ENCODE data around the gene TCF3.

TCF3 gene

GRCh38 chr19:1627194-1627593 lies 25.2 kb downstream of the TCF3 start:
- peak overlapping the region in 2 of 11 experiments; percentile 24 to 35; a peak in 1 of 22 replicates for H3K9ac ChIP-seq
- H3K4me1 ChIP-seq: peaks cover 29 to 65% (median 56%) of the 10 kb centered on the region in 10 experiments
- no peak for TF ChIP-seq Cebpa-rat (IDR thresholded peaks at IDR 0.05)
- peak overlapping the region in 1 of 11 experiments; percentile 38; a peak in 1 of 22 replicates for H3K27ac ChIP-seq
- peaks cover 57 to 85% (median 76%) of the 10 kb centered on the region in 11 experiments for H3K36me3 ChIP-seq
- no peak overlapping the region for H3K4me3 ChIP-seq
- H3K9me3 ChIP-seq (replicated peaks in 1 of 11): no peaks in the 10 kb centered on the region
- H3K4me2 ChIP-seq: no peak overlapping the region
- peaks cover 24 to 87% (median 74%) of the 10 kb centered on the region in 11 experiments; a peak in 21 of 22 replicates for H4K20me1 ChIP-seq
- no peaks in the 10 kb centered on the region for H3K27me3 ChIP-seq

DNA sequence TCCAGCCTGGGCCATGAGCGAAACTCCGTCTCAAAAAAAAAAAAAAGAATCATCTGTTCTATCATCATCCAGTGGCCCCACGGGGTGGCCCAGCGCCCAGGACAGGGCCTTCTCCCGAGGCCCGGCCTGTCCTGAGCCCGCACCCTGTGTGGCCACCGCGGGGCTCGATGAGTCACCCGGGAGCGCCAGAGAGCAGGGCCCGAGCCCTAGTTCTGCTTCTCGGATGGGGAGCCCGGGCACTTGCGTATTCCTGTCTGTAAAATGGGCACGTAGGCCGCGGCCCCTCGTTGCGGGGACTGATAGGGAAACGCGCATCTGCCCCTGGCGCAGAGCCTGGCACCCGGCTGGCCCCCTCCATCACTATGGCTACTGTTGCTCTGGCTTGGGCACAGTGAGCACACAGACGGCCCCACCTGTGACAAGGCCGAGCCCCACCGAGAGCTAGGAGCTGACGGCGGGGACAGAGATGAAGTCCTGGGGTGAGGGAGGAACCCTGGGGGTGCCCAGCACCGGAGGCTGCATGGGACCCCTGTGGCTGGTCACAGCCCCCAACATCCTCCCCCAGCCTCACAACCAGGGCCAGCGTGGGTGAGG lies 25.9 kb downstream of the TCF3 start:
- Histone ChIP-seq H3K4me1 (peaks cover 29 to 72% (median 63%) of the 10 kb centered on the region in 10 experiments), H3K4me3 (no peak overlapping the region), H3K9me3 (replicated peaks in 1 of 11) (no peaks in the 10 kb centered on the region), H4K20me1 (peaks cover 21 to 87% (median 69%) of the 10 kb centered on the region in 11 experiments; a peak in 21 of 22 replicates), H3K4me2 (peak overlapping the region in 5 of 11 experiments; percentile 1 to 17 (median 12); a peak in 2 of 22 replicates), H3K27ac (peak overlapping the region in 5 of 11 experiments; percentile 10 to 67 (median 43); a peak in 4 of 22 replicates), H3K36me3 (peaks cover 51 to 85% (median 76%) of the 10 kb centered on the region in 11 experiments), H3K9ac (peak overlapping the region in 6 of 11 experiments; percentile 0 to 41 (median 26); a peak in 3 of 22 replicates), H3K27me3 (no peaks in the 10 kb centered on the region)
- no peak for TF ChIP-seq Cebpa-rat (IDR thresholded peaks at IDR 0.05)

GRCh38 chr19:1624458-1624857 lies 28.0 kb downstream of the TCF3 start:
- no peaks in the 10 kb centered on the region for H3K9me3 ChIP-seq (replicated peaks in 1 of 11)
- peak overlapping the region in 10 of 11 experiments; percentile 14 to 67 (median 56); a peak in 17 of 22 replicates for H3K27ac ChIP-seq
- H3K4me3 ChIP-seq: no peak overlapping the region
- TF ChIP-seq Cebpa-rat (IDR thresholded peaks at IDR 0.05): no peak
- peaks cover 29 to 82% (median 68%) of the 10 kb centered on the region in 10 experiments for H3K4me1 ChIP-seq
- peak overlapping the region in 4 of 11 experiments; percentile 6 to 58 (median 25); a peak in 6 of 22 replicates for H3K9ac ChIP-seq
- peaks cover 9 to 87% (median 68%) of the 10 kb centered on the region in 11 experiments; a peak in 21 of 22 replicates for H4K20me1 ChIP-seq
- H3K36me3 ChIP-seq: peaks cover 43 to 85% (median 74%) of the 10 kb centered on the region in 11 experiments
- H3K4me2 ChIP-seq: peak overlapping the region; percentile 29 to 79 (median 69)
- H3K27me3 ChIP-seq: no peaks in the 10 kb centered on the region

GRCh38 chr19:1622541-1622940 lies 29.9 kb downstream of the TCF3 start:
- H3K4me2 ChIP-seq: peak overlapping the region in 9 of 11 experiments; percentile 57 to 79 (median 74); a peak in 18 of 22 replicates
- H3K27me3 ChIP-seq: no peaks in the 10 kb centered on the region
- H3K9me3 ChIP-seq (replicated peaks in 1 of 11): no peaks in the 10 kb centered on the region
- no peak overlapping the region for H3K4me3 ChIP-seq
- peak overlapping the region in 9 of 11 experiments; percentile 21 to 65 (median 46); a peak in 16 of 22 replicates for H3K9ac ChIP-seq
- peaks cover 35 to 98% (median 87%) of the 10 kb centered on the region in 10 experiments for H3K4me1 ChIP-seq
- no peak for TF ChIP-seq Cebpa-rat (IDR thresholded peaks at IDR 0.05)
- H3K36me3 ChIP-seq: peaks cover 55 to 99% (median 89%) of the 10 kb centered on the region in 11 experiments
- peak overlapping the region in 8 of 11 experiments; percentile 34 to 70 (median 64); a peak in 17 of 22 replicates for H3K27ac ChIP-seq
- H4K20me1 ChIP-seq: peaks cover 18 to 99% (median 81%) of the 10 kb centered on the region in 11 experiments; a peak in 21 of 22 replicates

DNA sequence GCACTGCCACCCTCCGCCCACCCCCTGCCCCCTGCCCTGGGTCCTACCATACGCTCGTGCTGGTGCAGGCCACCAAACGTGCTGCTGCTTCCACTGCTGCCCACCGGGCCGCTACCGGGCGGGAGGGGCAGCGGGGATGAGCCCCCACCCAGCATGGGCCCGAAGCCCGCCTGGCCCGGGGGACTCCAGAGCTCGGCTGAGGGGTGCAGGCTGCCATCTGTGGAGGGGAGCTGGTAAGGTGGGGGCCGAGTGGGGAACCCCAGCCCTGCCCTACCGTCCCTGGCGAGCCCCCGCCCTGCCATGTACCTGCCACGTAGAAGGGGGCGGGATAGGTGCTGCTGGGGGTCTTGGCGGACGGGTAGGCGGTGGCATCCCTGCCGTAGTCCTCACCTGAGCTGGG lies 30.4 kb downstream of the TCF3 start:
- Histone ChIP-seq H3K27me3 (no peaks in the 10 kb centered on the region), H3K9me3 (replicated peaks in 1 of 11) (no peaks in the 10 kb centered on the region), H3K4me1 (peaks cover 40 to 99% (median 92%) of the 10 kb centered on the region in 10 experiments), H3K27ac (peak overlapping the region in 1 of 11 experiments; percentile 17; a peak in 1 of 22 replicates), H4K20me1 (peaks cover 23 to 99% (median 81%) of the 10 kb centered on the region in 11 experiments; a peak in 21 of 22 replicates), H3K9ac (peak overlapping the region in 3 of 11 experiments; percentile 64 to 65 (median 65); a peak in 3 of 22 replicates), H3K4me2 (peak overlapping the region in 6 of 11 experiments; percentile 67 to 79 (median 73); a peak in 10 of 22 replicates), H3K36me3 (peaks cover 60 to 100% (median 90%) of the 10 kb centered on the region in 11 experiments), H3K4me3 (no peak overlapping the region)
- no peak for TF ChIP-seq Cebpa-rat (IDR thresholded peaks at IDR 0.05)

DNA sequence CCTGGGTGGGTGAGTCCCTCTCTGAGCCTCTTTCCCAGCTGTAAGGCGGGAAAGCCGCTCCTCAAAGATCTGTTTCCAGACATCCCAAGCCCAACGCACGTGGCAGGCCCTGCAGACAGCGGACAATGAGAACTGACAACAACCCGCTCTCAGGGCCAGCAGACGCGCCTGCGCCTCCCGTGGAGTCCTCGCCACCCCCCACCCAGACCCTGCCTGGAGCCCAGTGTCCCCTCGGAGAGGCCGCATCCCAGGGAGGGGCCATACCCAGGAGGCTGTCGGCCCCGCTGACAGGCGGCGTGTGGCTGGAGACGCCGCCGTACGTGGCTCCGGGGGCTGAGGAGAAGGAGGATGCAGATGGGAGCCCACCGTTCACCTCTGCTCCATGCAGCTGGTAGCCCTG lies 30.8 kb downstream of the TCF3 start:
- Histone ChIP-seq H3K4me2 (peak overlapping the region in 8 of 11 experiments; percentile 57 to 78 (median 68); a peak in 15 of 22 replicates), H4K20me1 (peaks cover 27 to 99% (median 81%) of the 10 kb centered on the region in 11 experiments; a peak in 21 of 22 replicates)

DNA sequence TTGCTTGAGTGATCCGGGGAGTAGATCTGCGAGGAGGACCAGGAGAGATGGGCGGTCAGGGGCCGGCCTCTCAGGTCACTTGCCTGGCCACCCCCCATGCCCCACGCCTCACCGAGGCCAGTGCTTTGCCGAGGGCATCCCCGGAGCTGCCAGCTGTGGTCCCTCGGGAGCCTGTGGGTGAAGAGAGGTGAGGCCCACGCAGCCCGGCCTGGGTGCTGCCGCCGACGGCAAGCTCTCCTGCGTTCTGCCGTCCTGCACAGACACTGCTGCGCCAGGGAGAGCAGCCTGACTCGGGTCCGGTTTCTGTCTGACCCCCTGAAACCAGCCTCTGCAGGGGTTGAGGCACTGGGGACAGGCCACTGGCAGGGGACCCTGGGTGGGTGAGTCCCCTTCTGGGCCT lies 31.4 kb downstream of the TCF3 start:
- no peaks in the 10 kb centered on the region for H3K27me3 ChIP-seq
- H3K36me3 ChIP-seq: peaks cover 57 to 97% (median 88%) of the 10 kb centered on the region in 11 experiments
- no peaks in the 10 kb centered on the region for H3K9me3 ChIP-seq (replicated peaks in 1 of 11)
- peaks cover 41 to 99% (median 95%) of the 10 kb centered on the region in 10 experiments for H3K4me1 ChIP-seq
- no peak for TF ChIP-seq Cebpa-rat (IDR thresholded peaks at IDR 0.05)
- no peak overlapping the region for H3K4me3 ChIP-seq
- H3K27ac ChIP-seq: peak overlapping the region in 8 of 11 experiments; percentile 11 to 68 (median 42); a peak in 14 of 22 replicates
- H3K9ac ChIP-seq: peak overlapping the region in 9 of 11 experiments; percentile 10 to 65 (median 49); a peak in 12 of 22 replicates
- H4K20me1 ChIP-seq: peaks cover 27 to 99% (median 76%) of the 10 kb centered on the region in 11 experiments; a peak in 21 of 22 replicates
- peak overlapping the region in 10 of 11 experiments; percentile 16 to 78 (median 65); a peak in 17 of 22 replicates for H3K4me2 ChIP-seq

More for the DNA sequence above, 30.8 kb downstream of the TCF3 start:
- Histone ChIP-seq H3K9ac (peak overlapping the region in 7 of 11 experiments; percentile 10 to 65 (median 51); a peak in 12 of 22 replicates), H3K27me3 (no peaks in the 10 kb centered on the region), H3K4me3 (no peak overlapping the region), H3K9me3 (replicated peaks in 1 of 11) (no peaks in the 10 kb centered on the region), H3K4me1 (peaks cover 42 to 100% (median 93%) of the 10 kb centered on the region in 10 experiments), H3K27ac (peak overlapping the region in 8 of 11 experiments; percentile 11 to 68 (median 42); a peak in 11 of 22 replicates), H3K36me3 (peaks cover 63 to 100% (median 88%) of the 10 kb centered on the region in 11 experiments)
- TF ChIP-seq Cebpa-rat (IDR thresholded peaks at IDR 0.05): no peak

GRCh38 chr19:1620502-1620901 lies 31.9 kb downstream of the TCF3 start:
- Histone ChIP-seq H3K4me3 (no peak overlapping the region), H3K27me3 (no peaks in the 10 kb centered on the region), H3K4me2 (peak overlapping the region in 8 of 11 experiments; percentile 17 to 78 (median 68); a peak in 11 of 22 replicates), H4K20me1 (peaks cover 27 to 99% (median 76%) of the 10 kb centered on the region in 11 experiments; a peak in 21 of 22 replicates), H3K9me3 (replicated peaks in 1 of 11) (no peaks in the 10 kb centered on the region), H3K27ac (peak overlapping the region in 3 of 11 experiments; percentile 4 to 68 (median 22); a peak in 5 of 22 replicates), H3K36me3 (peaks cover 56 to 97% (median 88%) of the 10 kb centered on the region in 11 experiments), H3K9ac (peak overlapping the region in 4 of 11 experiments; percentile 2 to 64 (median 35); a peak in 4 of 22 replicates), H3K4me1 (peaks cover 37 to 99% (median 95%) of the 10 kb centered on the region in 10 experiments)
- no peak for TF ChIP-seq Cebpa-rat (IDR thresholded peaks at IDR 0.05)
